GM12878 (cell line): ENCODE measurements around the gene PRKN. TPM values are rescaled to one million over a fixed set of nuclear protein-coding genes. Genes with fewer than 3 reads are reported as not detected.

Source experiments
- ATAC-seq: fragments of 200-7000 bp; cut with Tn5 transposase; 3 replicates; pipeline ENCODE4 v1.9.1; 2020; ENCODE audit warnings: mild to moderate bottlenecking, moderate library complexity
- BruUV-seq: library from RNA; stranded (reverse); fragments of 400-500 nt; replicated peaks from 2 replicates; lab custom pipeline; 2021; lab: Mats Ljungman, UMichigan
- CTCF ChIA-PET: fragments of 300-600 bp; sonication (Branson Sonifier 250); formaldehyde crosslinking; extraction: SDS; loops from one replicate; lab custom pipeline; 2021; ENCODE audit warnings: inconsistent platforms; lab: Yijun Ruan, JAX
- POLR2A ChIA-PET: fragments of 350-600 bp; formaldehyde crosslinking; extraction: SDS; loops from one replicate; lab custom pipeline; 2021; ENCODE audit warnings: inconsistent platforms; lab: Charles Lee
- RAD21 ChIA-PET: fragments of 300-600 bp; sonication (Branson Sonifier 250); formaldehyde crosslinking; loops from one replicate; lab custom pipeline; 2023; ENCODE audit warnings: antibody characterized with exemption; ENCODE audit not compliant: unreplicated experiment; lab: Charles Lee
- SMC1A ChIA-PET: fragments of 300-600 bp; sonication (Branson Sonifier 250); formaldehyde crosslinking; loops from one replicate; lab custom pipeline; 2023; ENCODE audit not compliant: unreplicated experiment, uncharacterized antibody; lab: Charles Lee
- DNase-seq: peaks from one replicate; pipeline ENCODE4 v3.0.0-alpha.2; 2011; ENCODE audit warnings: low read depth, low spot score
- FAIRE-seq: peaks from 3 replicates; lab custom pipeline; 2011; peaks lifted over from hg19 to GRCh38; lab: Jason Lieb, UNC
- H2AFZ ChIP-seq: 2 replicates; pipeline ENCODE4 v1.6.0; 2011; ENCODE audit warnings: low read depth, low read length, control low read depth; ENCODE audit not compliant: control insufficient read depth
- H3K27ac ChIP-seq: 2 replicates; pipeline ENCODE4 v1.5.1; 2011; ENCODE audit warnings: control low read depth; ENCODE audit not compliant: control insufficient read depth, insufficient read depth
- H3K27me3 ChIP-seq, 2 experiments: replicated peaks in 1 of 2; 2 replicates each; pipeline versions ENCODE4 v1.6.0 to v1.6.1; 2011; ENCODE audit warnings: low read length in 1 of 2; ENCODE audit not compliant: control insufficient read depth in 2 of 2, insufficient read depth in 2 of 2
- H3K36me3 ChIP-seq, 2 experiments: 2 replicates each; pipeline ENCODE4 v1.5.1; 2011; ENCODE audit warnings: low read length in 1 of 2; ENCODE audit not compliant: control insufficient read depth in 2 of 2, insufficient read depth in 2 of 2
- H3K4me1 ChIP-seq: 2 replicates; pipeline ENCODE4 v1.6.1; 2011; ENCODE audit warnings: mild to moderate bottlenecking, low read length, moderate library complexity, mixed read lengths; ENCODE audit not compliant: control insufficient read depth, insufficient read depth
- H3K4me2 ChIP-seq: 2 replicates; pipeline ENCODE4 v1.6.0; 2011; ENCODE audit warnings: control low read depth; ENCODE audit not compliant: control insufficient read depth, insufficient read depth
- H3K4me3 ChIP-seq: fragments of 200-600 bp; sonication (generic); 2 replicates; pipeline ENCODE4 v1.5.1; 2016
- H3K79me2 ChIP-seq: 2 replicates; pipeline ENCODE4 v1.6.0; 2011; ENCODE audit warnings: low read length; ENCODE audit not compliant: control insufficient read depth, insufficient read depth
- H3K9ac ChIP-seq: 2 replicates; pipeline ENCODE4 v1.8.0; 2011; ENCODE audit warnings: low read length, control low read depth, mixed read lengths; ENCODE audit not compliant: control insufficient read depth, insufficient read depth
- H3K9me3 ChIP-seq: replicated peaks from 3 replicates; pipeline ENCODE4 v1.5.1; 2011; ENCODE audit warnings: mild to moderate bottlenecking, low read length; ENCODE audit not compliant: control insufficient read depth, insufficient read depth
- H4K20me1 ChIP-seq: 2 replicates; pipeline ENCODE4 v1.6.0; 2011; ENCODE audit not compliant: control insufficient read depth, insufficient read depth
- BHLHE40 ChIP-seq, 2 experiments: fragments of 450-650 bp in 1 of 2; IDR thresholded peaks; 2 replicates each; pipeline ENCODE4 v1.6.1; 2011 to 2017; ENCODE audit warnings: low read depth in 2 of 2, borderline replicate concordance in 1 of 2, improper control_type of control experiment in 1 of 2, low read length in 1 of 2, mild to moderate bottlenecking in 1 of 2
- CHD4 ChIP-seq: fragments of 200-600 bp; sonication (generic); IDR thresholded peaks from 2 replicates; pipeline ENCODE4 v1.6.1; 2016; ENCODE audit warnings: mild to moderate bottlenecking
- HDGF ChIP-seq: fragments of 450-650 bp; IDR thresholded peaks from 2 replicates; pipeline ENCODE4 v1.6.1; 2016; ENCODE audit warnings: antibody characterized with exemption
- KDM1A ChIP-seq: fragments of 200-600 bp; sonication (generic); IDR thresholded peaks from 2 replicates; pipeline ENCODE4 v1.6.1; 2016; ENCODE audit warnings: borderline replicate concordance
- NR2C1 ChIP-seq: fragments of 450-650 bp; IDR thresholded peaks from 2 replicates; pipeline ENCODE4 v1.6.1; 2017; ENCODE audit warnings: antibody characterized with exemption, mild to moderate bottlenecking, moderate library complexity
- NR2C2 ChIP-seq: IDR thresholded peaks from 2 replicates; pipeline ENCODE4 v1.6.1; 2011; ENCODE audit warnings: borderline replicate concordance, low read depth; ENCODE audit not compliant: control insufficient read depth, insufficient read length
- SMC3 ChIP-seq: IDR thresholded peaks from 2 replicates; pipeline ENCODE4 v1.6.1; 2011; ENCODE audit warnings: low read length, improper control_type of control experiment, borderline replicate concordance
- SPI1 ChIP-seq: IDR thresholded peaks from 2 replicates; pipeline ENCODE4 v1.6.1; 2011; ENCODE audit warnings: low read depth, mild to moderate bottlenecking, low read length, moderate library complexity, borderline replicate concordance; ENCODE audit not compliant: insufficient read depth
- ZBED1 ChIP-seq: IDR thresholded peaks from 2 replicates; pipeline ENCODE4 v1.6.1; 2016; ENCODE audit warnings: borderline replicate concordance
- ZNF384 ChIP-seq: IDR thresholded peaks from 2 replicates; pipeline ENCODE4 v1.6.1; 2012; ENCODE audit warnings: low read depth, mild to moderate bottlenecking, low read length, improper control_type of control experiment, borderline replicate concordance
- WGBS: methylation state at CpG from one replicate; pipeline ENCODE4 v1.1.6; 2016; ENCODE audit warnings: low lambda C conversion rate; ENCODE audit not compliant: insufficient replicate concordance, insufficient coverage; ENCODE audit errors: missing lambda C conversion rate; 5-methylcytosine and 5-hydroxymethylcytosine counted together
- in situ Hi-C: fragments of 300-500 bp; cut with MboI; formaldehyde crosslinking; loops from 9 replicates; pipeline ENCODE4 v1.14.3; 2018; ENCODE audit warnings: mixed read lengths
- intact Hi-C: fragments of 100-400 bp; cut with micrococcal nuclease; formaldehyde crosslinking; loops from one replicate; pipeline ENCODE4 v1.14.2; 2022; ENCODE audit not compliant: unreplicated experiment
- polyA plus RNA-seq, 11 experiments: library from polyadenylated mRNA; depleted of rRNA in 4 of 11; unstranded in 6 of 11; stranded (reverse) in 5 of 11; fragments of >200 nt; fragmentation: Nextera tagmentation in 4 of 11; fragmentation: Illumina TruSeq in 1 of 11; extraction: Ambion mirVana in 4 of 11; extraction: Trizol in 1 of 11; gene quantifications; 1 replicate in 1 of 11; 2 replicates in 10 of 11; pipeline versions ENCODE4 v1.2.1 to v1.2.3, GENCODE V29; 2011 to 2016; ENCODE audit warnings: inconsistent platforms in 2 of 11, missing spikeins in 2 of 11, low read depth in 1 of 11
- total RNA-seq, 4 experiments: library from RNA; depleted of rRNA in 3 of 4; stranded (reverse); fragments of >200 nt in 3 of 4; fragmentation: Illumina TruSeq in 1 of 4; extraction: Trizol in 1 of 4; gene quantifications; 2 replicates each; pipeline versions ENCODE4 v1.2.1 to v1.2.3, GENCODE V29; 2013 to 2021
- TF ChIP-seq, protein P1 (sequence below), 3 experiments: IDR thresholded peaks in 2 of 3; conservative IDR thresholded peaks in 1 of 3; 2 replicates each; pipeline ENCODE4 v1.5.1; 2011; ENCODE audit warnings: low read depth in 3 of 3, low read length in 3 of 3, mild to moderate bottlenecking in 3 of 3, control low read depth in 2 of 3, moderate library complexity in 2 of 3, inconsistent platforms in 1 of 3, mixed read lengths in 1 of 3; ENCODE audit not compliant: control insufficient read depth in 2 of 3, insufficient read depth in 1 of 3; ENCODE audit errors: extremely low read depth in 1 of 3
- TF ChIP-seq, protein P2 (sequence below): IDR thresholded peaks from 2 replicates; pipeline ENCODE4 v1.6.1; 2012; ENCODE audit warnings: low read depth, low read length, improper control_type of control experiment
- TF ChIP-seq, protein P3 (sequence below): fragments of 450-650 bp; conservative IDR thresholded peaks from 2 replicates; pipeline ENCODE4 v1.6.1; 2017; ENCODE audit warnings: mild to moderate bottlenecking, moderate library complexity
- TF ChIP-seq, protein P4 (sequence below): fragments of 450-650 bp; IDR thresholded peaks from 2 replicates; pipeline ENCODE4 v1.6.1; 2017; ENCODE audit warnings: mild to moderate bottlenecking, moderate library complexity

Gene PRKN
- total and polyA plus RNA-seq, 10 of the 15 experiments (the other 5 are each of a cell fraction or from before 2014, with no cell fraction given) = 0.06 to 0.09 TPM; not detected in 8

DNA sequence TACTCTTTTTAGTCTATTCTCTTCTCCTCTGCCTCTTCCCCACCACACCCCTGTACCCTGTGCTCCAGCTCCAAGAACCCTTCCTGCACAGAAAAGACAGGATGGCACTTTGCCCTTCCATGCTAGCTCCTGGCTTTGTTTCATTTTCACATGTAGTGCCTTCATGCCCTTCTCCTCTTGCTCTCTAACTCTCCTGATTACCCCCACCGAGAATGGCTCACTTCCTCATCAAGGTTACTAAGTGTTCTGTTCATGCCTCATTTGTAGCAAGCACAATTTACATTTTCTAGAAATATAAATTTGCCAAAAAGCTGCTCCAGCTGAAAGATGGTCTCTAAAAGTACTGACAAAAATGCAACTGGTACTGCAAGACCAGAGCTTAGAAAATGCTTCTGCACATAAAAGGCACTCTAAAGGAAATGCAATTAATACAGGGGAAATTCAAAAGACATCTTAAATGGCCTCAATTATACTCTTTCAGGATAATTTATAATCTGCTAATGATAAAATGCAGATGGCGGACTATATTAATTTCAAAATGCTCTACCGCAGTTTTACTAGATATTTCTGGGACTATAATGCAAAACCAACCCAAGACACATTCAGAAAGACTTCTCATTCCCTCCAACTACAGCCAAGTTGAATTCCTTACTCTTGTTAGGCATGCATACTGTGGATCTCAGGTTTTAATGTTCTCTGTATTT, 570.2 kb downstream of the PRKN start (continued):
- TF ChIP-seq SPI1 = peak; percentile 85

DNA sequence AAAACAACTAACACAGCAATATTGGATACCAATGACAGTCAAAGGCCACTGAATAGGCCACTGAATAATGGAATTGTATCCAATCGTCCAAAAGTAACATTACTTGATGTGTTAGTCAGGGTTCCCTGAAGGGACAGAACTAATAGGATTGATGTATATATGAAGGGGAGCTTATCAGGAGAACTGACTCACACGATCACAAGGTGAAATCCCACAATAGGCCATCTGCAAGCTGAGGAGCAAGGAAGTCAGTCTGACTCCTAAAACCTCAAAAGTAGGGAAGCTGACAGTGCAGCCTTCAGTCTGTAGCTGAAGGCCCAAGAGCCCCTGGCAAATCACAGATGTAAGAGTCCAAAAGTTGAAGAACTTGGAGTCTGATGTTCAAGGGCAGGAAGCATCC, 571.4 kb downstream of the PRKN start:
- ChIA-PET SMC1A (no interaction called here), POLR2A (no interaction called here), CTCF (no interaction called here), RAD21 (no interaction called here)
- no peaks in the 10 kb centered on the region for H3K27me3 ChIP-seq
- no peak overlapping the region for H3K4me2 ChIP-seq
- H3K9me3 ChIP-seq = no peaks in the 10 kb centered on the region
- no peak overlapping the region for H3K9ac ChIP-seq
- no peaks in the 10 kb centered on the region for H3K79me2 ChIP-seq
- H3K4me1 ChIP-seq = no peaks in the 10 kb centered on the region
- in situ Hi-C loops = no loop called here
- no TSS peak for BruUV-seq
- H4K20me1 ChIP-seq = no peaks in the 10 kb centered on the region
- intact Hi-C loops = no loop called here
- H3K27ac ChIP-seq = no peak overlapping the region
- no peak for ATAC-seq
- no peak overlapping the region for H2AFZ ChIP-seq
- no peaks in the 10 kb centered on the region for H3K36me3 ChIP-seq
- 0% methylated on average over 2 of the region's 2 CpGs for WGBS
- FAIRE-seq = no peak
- no peak for DNase-seq
- no peak overlapping the region for H3K4me3 ChIP-seq
- TF ChIP-seq ZBED1 (no peak), NR2C1 (no peak), NR2C2 (no peak), HDGF (no peak), ZNF384 (no peak), KDM1A (no peak), BHLHE40 (IDR thresholded peaks at IDR 0.05; ENCODE audit: borderline replicate concordance in 1 of 2, low read depth in 2 of 2, low read length in 1 of 2) (no peak), SMC3 (no peak), CHD4 (no peak)
- TF ChIP-seq, protein P1, sequence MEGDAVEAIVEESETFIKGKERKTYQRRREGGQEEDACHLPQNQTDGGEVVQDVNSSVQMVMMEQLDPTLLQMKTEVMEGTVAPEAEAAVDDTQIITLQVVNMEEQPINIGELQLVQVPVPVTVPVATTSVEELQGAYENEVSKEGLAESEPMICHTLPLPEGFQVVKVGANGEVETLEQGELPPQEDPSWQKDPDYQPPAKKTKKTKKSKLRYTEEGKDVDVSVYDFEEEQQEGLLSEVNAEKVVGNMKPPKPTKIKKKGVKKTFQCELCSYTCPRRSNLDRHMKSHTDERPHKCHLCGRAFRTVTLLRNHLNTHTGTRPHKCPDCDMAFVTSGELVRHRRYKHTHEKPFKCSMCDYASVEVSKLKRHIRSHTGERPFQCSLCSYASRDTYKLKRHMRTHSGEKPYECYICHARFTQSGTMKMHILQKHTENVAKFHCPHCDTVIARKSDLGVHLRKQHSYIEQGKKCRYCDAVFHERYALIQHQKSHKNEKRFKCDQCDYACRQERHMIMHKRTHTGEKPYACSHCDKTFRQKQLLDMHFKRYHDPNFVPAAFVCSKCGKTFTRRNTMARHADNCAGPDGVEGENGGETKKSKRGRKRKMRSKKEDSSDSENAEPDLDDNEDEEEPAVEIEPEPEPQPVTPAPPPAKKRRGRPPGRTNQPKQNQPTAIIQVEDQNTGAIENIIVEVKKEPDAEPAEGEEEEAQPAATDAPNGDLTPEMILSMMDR (IDR thresholded peaks at IDR 0.05 in 2 of 3, conservative IDR thresholded peaks at IDR 0.05 in 1 of 3; ENCODE audit: control insufficient read depth in 2 of 3, extremely low read depth in 1 of 3, insufficient read depth in 1 of 3, low read depth in 3 of 3, low read length in 3 of 3) = no peak
- TF ChIP-seq, protein P2, sequence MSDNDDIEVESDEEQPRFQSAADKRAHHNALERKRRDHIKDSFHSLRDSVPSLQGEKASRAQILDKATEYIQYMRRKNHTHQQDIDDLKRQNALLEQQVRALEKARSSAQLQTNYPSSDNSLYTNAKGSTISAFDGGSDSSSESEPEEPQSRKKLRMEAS = no peak
- TF ChIP-seq, protein P3, sequence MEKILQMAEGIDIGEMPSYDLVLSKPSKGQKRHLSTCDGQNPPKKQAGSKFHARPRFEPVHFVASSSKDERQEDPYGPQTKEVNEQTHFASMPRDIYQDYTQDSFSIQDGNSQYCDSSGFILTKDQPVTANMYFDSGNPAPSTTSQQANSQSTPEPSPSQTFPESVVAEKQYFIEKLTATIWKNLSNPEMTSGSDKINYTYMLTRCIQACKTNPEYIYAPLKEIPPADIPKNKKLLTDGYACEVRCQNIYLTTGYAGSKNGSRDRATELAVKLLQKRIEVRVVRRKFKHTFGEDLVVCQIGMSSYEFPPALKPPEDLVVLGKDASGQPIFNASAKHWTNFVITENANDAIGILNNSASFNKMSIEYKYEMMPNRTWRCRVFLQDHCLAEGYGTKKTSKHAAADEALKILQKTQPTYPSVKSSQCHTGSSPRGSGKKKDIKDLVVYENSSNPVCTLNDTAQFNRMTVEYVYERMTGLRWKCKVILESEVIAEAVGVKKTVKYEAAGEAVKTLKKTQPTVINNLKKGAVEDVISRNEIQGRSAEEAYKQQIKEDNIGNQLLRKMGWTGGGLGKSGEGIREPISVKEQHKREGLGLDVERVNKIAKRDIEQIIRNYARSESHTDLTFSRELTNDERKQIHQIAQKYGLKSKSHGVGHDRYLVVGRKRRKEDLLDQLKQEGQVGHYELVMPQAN = no peak
- TF ChIP-seq, protein P4, sequence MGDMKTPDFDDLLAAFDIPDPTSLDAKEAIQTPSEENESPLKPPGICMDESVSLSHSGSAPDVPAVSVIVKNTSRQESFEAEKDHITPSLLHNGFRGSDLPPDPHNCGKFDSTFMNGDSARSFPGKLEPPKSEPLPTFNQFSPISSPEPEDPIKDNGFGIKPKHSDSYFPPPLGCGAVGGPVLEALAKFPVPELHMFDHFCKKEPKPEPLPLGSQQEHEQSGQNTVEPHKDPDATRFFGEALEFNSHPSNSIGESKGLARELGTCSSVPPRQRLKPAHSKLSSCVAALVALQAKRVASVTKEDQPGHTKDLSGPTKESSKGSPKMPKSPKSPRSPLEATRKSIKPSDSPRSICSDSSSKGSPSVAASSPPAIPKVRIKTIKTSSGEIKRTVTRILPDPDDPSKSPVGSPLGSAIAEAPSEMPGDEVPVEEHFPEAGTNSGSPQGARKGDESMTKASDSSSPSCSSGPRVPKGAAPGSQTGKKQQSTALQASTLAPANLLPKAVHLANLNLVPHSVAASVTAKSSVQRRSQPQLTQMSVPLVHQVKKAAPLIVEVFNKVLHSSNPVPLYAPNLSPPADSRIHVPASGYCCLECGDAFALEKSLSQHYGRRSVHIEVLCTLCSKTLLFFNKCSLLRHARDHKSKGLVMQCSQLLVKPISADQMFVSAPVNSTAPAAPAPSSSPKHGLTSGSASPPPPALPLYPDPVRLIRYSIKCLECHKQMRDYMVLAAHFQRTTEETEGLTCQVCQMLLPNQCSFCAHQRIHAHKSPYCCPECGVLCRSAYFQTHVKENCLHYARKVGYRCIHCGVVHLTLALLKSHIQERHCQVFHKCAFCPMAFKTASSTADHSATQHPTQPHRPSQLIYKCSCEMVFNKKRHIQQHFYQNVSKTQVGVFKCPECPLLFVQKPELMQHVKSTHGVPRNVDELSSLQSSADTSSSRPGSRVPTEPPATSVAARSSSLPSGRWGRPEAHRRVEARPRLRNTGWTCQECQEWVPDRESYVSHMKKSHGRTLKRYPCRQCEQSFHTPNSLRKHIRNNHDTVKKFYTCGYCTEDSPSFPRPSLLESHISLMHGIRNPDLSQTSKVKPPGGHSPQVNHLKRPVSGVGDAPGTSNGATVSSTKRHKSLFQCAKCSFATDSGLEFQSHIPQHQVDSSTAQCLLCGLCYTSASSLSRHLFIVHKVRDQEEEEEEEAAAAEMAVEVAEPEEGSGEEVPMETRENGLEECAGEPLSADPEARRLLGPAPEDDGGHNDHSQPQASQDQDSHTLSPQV = no peak
